Measurements from ENCODE around the gene TMX2.
"Not testable (repeated sequence)": the region's sequence is repeated elsewhere in the genome, so short reads cannot be mapped to it uniquely, and the experiment has no call there.

TMX2 gene

DNA sequence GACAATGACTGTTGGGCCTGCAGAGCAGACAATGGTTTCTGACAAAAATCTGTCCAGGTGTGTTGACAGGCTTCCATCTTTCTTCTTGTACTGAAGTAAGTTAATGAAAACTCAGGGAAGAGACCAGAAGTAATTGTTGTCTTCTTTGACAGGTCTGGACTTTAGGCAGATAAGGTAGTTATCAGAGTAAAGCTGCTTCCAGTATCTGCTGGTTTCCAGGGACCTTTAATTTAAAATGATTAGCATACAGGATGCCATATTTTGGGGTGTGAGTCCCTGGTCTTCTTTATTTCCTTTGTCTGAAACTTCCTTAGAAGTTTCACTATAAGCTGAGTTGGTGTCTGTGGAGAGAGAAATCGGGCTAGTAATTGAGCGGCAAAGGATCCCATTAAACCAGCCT lies 1.4 kb downstream of the TMX2 start:
- DNase-seq (ENCODE audit: low spot score), result no peak

DNA sequence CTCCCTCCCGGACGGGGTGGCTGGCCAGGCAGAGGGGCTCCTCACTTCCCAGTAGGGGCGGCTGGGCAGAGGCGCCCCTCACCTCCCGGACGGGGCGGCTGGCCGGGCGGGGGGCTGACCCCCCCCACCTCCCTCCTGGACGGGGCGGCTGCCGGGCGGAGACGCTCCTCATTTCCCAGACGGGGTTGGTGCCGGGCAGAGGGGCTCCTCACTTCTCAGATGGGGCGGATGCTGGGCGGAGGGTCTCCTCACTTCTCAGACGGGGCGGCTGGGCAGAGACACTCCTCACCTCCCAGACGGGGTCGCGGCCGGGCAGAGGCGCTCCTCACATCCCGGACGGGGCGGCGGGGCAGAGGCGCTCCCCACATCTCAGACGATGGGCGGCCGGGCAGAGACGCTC lies 4.3 kb downstream of the TMX2 start:
- DNase-seq (ENCODE audit: low spot score), result not testable (repeated sequence)

DNA sequence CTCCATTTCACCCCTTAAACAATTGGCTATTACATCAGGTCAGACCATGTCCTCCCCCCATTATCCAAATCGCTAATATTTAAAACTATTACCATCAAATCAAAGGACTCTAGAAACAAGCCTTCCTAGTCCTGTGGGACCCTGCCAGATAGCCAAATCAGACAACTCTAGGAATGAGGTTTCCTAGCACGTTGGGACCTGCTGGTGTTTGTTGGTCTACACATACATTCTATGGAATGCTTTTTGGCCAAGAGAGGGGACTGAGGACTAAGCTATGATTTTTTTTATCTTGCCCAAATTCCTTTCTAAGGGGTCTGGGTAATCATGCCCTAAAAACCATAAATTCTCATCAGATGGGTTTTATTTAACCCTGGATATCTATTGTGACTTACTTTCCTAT lies 14.8 kb downstream of the TMX2 start:
- no peak for DNase-seq (ENCODE audit: low spot score)

DNA sequence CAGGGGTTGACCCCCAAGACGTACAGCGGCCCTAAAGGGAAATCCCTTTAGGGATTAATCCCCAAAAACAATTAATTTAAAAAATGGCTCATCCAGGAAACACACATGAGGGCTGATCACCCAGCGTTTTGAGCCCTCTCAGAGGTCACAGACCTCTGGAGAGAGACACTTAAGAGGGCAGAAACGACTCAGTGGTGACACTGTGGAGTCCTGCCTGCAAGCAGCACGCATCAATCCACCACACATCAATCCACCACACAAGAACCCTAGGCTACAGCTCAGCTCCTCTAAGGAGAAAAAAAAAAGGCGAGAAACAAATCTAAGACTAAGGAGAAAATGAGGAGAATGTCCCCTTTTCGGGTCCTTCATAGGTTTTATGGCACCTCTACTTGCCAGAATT lies 16.4 kb downstream of the TMX2 start:
- no peak for DNase-seq (ENCODE audit: low spot score)

DNA sequence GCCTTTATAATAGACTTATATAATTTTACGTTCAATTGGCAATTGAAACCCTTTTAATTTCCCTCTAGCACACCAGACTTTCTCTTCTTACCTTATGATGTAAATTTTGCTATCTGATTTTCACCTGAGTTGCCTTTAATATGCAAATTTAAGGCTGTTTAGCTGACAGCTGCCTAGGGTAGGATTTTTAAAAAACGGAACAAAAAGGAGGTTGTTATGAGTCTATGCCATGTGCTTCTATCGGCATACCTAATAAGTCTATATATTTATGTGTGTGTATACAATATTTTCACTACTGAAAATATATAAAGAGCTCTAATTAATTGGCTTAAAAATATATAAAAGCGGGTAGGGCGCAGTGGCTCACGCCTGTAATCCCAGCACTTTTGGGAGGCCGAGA lies 17.1 kb downstream of the TMX2 start:
- no peak for DNase-seq (ENCODE audit: low spot score)

DNA sequence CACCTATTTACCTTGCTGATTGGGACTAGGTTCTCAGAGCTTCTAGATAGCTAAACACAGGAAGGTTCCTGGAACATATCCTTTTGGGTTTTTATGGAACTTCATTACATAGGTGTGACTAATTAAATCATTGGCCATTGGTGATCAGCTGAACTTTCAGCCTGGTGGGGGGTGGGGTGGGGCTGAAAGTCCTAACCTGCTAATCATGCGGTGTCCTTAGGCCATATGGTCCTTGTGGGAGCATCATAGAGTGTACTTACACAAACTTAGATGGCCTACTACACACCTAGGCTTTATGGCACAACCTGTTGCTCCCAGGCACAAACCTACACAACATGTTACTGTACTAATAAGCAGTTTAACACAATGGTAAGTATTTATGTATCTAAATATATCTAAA lies 20.3 kb downstream of the TMX2 start:
- no peak for DNase-seq (ENCODE audit: low spot score)

DNA sequence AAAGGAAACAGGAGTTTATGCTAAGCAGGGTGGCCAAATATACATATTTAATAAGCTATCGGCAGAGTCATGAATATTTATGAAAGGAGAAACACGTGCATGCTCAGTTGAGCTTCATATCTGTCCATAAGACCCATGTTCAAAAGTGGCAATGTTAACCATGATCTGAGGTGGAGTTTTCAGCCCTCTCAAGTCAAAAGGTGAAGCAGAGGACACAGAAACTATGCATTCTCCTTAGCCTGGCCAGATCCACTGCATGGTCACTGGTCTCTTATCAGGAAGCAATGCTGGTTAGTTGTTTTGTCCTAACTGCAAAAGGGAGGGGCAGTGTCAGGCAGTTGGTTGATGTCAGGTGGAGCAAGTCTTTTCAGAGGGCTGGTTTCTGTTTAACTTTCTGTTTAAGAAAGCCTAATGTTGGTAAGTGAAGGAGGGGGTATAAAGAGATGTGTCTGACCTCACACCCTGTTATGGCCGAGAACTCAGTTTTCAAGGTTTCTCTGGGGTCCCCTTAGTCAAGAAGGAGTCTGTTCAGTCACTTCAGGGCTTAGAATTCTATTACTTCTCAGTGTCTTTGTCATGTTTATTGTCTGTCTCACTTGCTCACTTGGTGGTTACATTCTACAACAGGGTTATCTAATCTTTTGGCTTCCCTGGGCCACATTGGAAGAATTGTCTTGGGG lies 23.4 kb downstream of the TMX2 start:
- no peak for DNase-seq (ENCODE audit: low spot score)

DNA sequence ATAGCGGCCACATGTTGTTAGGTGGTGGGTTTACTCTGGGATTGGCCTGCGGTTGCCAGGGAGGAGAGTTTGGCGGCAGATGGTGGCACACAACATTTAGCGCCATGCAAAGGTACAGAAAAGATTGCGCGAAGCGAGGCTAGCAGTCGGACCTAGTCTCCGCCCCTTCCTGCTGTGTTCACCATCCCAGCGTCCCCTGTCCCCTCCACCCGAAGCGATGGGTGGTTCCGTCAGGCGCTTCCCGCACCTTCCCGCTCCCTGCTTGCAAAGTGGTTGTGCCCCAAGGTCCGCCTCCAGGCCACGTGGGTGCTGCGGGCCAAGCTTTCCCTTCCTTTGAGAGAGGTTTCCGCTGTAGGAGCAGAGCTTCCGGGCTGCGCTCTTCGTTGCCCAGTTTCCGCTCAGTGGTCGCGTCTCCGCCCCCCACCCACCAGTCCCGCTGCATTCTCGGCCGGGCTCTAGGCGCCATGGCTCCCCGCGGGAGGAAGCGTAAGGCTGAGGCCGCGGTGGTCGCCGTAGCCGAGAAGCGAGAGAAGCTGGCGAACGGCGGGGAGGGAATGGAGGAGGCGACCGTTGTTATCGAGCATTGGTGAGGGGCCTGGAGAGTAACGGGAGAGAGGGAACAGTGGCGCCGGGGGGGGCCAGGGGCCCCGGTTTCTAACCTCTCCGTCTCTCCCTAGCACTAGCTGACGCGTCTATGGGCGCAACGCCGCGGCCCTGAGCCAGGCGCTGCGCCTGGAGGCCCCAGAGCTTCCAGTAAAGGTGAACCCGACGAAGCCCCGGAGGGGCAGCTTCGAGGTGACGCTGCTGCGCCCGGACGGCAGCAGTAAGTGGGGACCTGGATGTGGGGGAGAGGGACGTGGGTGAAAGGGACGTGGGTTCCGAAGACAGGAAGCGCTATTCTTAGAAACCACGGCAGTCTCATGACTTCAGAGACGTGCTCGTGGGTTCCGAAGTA lies 29.0 kb downstream of the TMX2 start, which contains the start of gene SELENOH:
Gene SELENOH, plus strand, starts transcription at position 360 of the 955 bp plus-strand sequence. Its CDS starts 105 bp downstream, at position 465.
- DNase-seq (ENCODE audit: low spot score), result peak; percentile 98

DNA sequence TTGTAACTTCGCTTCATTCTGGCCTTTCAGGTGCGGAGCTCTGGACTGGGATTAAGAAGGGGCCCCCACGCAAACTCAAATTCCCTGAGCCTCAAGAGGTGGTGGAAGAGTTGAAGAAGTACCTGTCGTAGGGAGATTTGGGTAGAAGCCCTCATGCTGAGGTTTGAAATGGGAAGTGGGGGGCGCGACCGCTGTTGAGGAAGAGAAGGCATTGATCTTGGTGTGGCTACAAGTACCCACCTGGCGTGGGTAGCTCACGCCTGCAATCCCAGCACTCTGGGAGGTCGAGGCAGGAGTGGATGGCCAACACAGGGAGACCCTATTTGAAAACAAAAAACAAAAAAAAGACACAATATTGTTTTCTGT lies 29.7 kb downstream of the TMX2 start:
- DNase-seq (ENCODE audit: low spot score), result no peak

DNA sequence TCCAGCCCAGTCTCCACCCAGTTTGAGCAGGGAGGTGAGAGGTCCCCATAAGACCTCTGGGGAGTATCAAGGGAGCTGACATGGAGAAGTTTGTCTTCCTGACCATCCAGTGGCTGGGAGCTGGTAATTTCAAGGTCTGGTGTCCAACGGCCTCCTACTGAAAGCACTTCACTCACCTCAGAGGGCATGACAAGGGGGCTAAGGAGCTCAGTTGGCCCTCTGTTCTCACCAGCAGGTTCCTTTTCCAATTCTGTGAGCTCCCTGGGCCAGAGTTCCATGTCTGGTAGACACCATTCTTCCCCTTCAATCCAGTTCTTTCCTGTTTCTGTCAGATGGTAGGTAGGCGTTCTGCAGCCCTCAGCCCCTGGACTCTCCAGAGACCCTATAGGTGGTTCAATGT lies 32.0 kb downstream of the TMX2 start:
- no peak for DNase-seq (ENCODE audit: low spot score)

DNA sequence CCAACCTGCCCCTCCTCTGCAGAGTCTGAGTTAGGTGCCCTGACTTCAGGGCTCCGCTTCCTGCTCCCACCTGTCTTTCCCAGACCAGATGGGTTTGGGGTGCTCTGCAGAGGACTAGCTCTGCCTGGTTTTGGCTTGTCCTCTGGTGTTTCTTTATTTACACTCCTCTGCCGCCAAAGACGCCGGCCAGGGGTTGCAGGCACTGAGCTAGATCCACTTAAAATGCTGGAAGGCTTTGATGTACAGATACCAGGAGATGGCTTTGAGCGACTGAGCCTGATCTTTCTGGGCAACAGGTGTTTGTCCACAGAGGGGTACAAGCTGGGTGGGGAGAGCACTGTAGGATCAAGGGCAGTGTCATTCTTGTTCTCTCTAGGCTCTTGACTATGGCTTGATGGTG lies 32.8 kb downstream of the TMX2 start:
- no peak for DNase-seq (ENCODE audit: low spot score)

DNA sequence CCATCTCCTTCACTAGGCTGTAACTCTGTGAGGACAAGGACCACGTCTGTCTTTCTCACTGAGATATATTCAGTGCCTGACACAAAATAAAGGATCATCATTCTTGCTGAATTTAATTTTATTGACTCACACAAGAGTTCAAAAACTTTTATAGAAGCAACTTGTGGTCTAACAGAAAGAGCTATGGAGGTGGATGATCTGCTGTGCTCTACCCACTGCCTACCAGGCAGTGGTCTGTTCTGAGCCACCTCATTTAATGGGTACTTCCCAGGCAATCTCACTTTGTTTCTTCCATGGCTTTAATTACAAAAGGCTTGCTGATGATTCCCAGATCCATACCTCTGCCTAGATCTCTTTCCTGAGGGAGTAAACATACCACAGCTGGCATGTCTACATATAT lies 34.5 kb downstream of the TMX2 start:
- DNase-seq (ENCODE audit: low spot score), result no peak

DNA sequence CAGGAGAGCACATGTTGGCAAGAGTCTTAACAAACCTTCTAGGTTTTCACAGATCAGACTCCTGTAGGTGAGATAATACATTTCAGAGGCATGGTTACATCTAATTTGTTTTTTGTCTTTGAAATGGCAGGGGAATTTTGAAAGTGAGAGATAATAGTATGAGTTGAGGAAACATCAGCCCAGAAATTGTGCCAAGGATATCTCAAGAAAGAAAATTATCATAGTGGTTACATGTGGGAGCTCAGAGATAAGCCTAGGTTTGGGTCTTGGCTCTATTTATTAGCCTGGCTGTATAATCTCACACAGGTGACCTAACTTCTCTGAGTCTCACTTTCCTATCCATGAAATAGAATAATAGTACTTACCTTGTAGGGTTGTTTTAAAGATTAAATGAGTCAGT lies 38.8 kb downstream of the TMX2 start:
- no peak for DNase-seq (ENCODE audit: low spot score)

DNA sequence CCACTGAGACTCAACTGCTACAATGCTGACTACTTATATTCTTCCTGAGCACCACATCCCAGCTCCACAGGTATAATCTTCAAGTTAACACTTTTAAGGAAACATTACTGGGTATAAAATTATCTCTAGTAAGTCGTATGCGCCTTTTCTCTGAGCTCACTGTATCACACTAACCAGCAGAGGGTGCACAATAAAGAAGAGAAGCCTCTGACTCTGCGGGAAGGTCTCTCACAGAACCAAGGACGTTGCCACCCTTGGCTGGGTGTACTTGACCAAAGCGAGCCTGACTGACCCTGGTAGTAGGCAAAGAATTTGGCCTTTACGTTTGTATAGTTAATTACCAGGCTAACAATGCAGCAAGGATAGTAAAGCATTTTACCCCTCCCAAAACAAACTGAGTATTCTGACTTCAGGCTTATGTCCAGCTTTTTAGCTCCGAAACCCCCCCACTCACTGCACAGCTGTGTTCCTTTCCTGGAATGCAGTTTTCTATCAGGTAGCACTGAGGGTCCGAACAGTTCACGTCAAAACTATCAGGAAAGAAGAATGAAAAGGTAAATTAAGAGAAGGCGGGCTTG lies 39.4 kb downstream of the TMX2 start, which contains the start of gene BTBD18:
Gene BTBD18, minus strand, starts transcription at position 144 of the 578 bp plus-strand sequence. CDS start 631 bp downstream, outside the sequence.
- peak; percentile 60 for DNase-seq (ENCODE audit: low spot score)

DNA sequence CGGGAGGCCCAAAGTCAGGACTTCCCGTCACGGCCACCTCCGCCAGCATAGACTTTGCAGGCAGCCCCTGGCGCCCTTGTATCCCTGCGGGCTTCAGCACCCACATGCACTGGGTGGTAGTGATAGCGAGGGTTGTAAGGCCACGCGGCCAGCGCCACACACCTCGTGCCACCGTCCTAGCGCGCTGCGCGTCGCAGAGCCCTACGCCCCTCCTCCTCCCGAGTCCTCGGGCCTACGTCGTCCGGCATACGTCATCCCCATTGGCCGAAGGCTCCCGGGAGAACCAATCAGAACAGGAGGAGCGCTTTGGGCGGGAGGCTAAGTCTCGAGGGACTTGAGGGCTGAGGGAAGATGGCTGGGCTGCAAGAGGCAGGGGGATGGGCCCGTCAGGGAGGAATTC lies 40.6 kb downstream of the TMX2 start:
- no peak for DNase-seq (ENCODE audit: low spot score)

DNA sequence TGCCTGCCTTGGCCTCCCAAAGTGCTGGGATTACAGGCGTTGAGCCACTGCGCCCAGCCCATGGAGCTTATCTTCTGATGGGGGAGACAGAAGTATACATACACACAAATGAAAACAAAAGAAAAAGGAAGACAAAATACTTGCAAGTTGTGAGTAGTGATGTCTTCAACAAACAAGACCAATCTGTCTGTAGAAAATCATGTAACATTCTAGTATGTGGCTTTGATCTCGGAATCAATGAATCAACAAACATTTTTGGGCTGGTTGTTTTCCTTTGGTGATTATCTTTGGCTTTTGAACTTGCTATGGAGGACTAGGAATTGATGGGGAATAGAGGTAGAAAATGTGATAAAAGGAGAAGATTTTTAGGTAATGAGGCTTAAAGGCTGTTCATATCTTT lies 45.8 kb downstream of the TMX2 start:
- DNase-seq (ENCODE audit: low spot score), result no peak

DNA sequence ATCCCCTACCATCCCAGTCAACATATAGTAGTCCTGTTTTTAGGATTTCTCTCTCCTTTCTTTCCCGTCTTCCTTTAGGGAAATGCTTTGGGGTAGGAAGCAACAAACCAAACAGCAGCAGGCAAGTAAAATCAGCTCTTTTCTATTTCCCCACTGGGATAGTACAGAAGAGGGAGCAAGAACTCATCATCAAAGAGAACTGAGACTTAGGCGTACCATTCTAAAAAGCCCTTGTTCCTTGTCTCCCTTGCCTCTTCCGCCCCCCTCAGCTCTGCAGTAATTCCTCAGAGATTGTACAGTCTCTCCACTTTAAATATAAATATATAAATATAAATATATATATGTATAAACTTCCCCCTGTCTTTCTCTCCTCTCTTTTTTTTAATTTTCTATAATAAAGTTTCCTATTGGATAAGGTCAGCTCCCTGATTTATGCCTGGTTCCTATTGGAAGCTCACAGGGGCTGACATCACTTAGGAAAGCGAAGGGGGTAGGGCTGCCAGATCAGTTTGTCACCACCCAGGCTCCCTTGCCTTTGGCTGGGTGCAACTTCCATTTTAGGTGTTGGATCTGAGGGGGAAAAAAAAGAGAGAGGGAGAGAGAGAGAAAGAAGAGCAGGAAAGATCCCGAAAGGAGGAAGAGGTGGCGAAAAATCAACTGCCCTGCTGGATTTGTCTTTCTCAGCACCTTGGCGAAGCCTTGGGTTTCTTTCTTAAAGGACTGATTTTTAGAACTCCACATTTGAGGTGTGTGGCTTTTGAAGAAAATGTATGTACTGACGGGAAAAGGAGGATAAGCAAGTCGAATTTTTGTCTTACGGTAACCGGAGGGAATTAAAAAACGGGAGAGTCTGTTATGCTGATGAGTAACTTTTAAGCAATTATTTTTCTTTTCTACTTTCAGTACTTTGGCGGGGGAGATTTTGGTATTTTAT lies 49.2 kb downstream of the TMX2 start, which contains the start of gene CTNND1:
Gene CTNND1, plus strand, starts transcription at position 502 of the 934 bp plus-strand sequence. CDS start 29,677 bp downstream, outside the sequence.
- DNase-seq (ENCODE audit: low spot score), result peak; percentile 99

DNA sequence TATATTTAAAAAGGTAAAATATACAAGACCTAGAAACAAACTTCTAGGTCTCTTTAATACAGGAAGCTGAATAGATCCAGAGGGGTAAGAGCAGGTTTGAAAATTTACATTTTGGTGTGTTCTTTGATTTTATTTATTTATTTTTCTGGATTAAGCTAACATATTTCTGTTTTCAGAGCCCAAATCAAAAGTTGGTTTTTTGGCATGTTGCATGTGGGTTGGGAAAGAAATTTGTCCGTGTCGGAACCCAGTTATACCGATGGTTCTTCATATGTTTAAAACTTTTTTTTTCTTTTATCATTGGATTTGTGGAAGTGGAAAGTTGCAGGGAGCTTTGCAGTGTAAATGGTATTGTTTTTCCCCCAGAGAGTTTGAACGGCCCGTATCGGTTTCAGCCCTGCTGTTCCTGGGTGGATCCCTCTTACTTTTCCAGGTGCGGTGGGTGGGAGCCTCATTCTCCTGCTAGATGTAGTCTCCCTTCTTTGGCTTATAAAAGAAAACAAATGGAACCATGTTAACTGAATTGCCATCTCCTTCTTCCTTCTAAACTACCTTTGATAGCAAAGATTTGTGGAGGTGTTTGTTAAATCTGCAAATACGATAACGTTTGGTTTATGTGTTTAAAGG lies 50.0 kb downstream of the TMX2 start:
- no peak for DNase-seq (ENCODE audit: low spot score)

DNA sequence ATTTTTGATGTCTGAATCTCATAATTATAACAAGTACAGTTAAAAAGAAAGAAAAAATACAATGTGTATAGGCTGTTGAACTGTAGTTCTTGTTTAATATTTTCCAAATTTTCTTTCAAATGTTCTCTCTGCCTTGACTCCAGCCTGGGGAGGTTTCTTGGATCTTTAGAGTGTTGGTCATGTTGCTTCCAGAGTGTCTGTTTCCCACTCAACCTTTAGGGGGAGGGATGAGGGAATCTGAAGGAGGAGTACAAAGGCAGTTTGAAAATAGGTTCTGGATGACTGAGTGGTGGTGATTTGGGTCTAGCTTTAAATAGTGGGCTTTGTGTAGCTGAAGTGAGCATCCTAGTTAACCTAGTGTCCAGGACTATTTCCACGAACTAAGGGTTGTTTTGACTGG lies 51.2 kb downstream of the TMX2 start:
- DNase-seq (ENCODE audit: low spot score), result peak; percentile 72

DNA sequence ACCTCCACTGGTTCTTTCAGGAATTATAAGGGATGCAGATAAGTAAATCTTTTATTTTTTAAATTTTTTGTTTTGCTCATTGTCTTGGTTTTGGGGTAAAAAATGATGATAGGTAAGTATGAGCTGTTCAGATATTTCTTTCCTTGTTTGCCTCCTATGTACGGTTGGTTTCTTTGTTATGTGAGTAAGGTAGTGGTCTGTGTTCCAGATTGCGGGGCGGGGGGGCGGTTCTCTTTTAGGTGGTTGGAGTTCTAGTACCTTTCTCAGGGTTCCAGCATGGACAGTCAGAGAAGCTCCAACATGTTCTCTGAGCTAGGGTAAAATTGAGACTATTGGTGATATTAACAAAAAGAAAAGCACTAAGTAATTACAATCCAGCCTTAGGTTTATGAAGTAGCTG lies 51.6 kb downstream of the TMX2 start:
- DNase-seq (ENCODE audit: low spot score), result no peak

DNA sequence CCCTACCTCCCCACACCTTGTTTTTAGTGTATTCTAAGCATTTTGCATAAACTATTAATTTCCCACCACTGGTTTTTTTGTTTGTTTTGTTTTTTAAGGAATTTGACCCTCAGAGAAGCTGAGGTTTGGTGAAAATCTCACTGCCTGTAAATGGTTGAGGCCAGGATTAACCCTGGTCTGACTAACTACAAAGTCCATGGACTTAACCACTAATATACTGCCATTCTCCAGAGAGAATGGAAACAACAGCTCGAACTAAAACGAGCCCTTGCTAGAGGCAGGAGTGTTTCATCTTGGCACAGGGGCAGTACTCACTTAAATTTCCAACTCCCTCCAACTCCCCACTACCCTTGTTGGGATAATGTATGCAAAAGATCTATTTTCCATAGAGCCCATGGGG lies 52.2 kb downstream of the TMX2 start:
- DNase-seq (ENCODE audit: low spot score), result no peak
